Measurements from ENCODE around the gene SOD2.
"Not testable (repeated sequence)": the region's sequence is repeated elsewhere in the genome, so short reads cannot be mapped to it uniquely, and the experiment has no call there.

The SOD2 gene

DNA sequence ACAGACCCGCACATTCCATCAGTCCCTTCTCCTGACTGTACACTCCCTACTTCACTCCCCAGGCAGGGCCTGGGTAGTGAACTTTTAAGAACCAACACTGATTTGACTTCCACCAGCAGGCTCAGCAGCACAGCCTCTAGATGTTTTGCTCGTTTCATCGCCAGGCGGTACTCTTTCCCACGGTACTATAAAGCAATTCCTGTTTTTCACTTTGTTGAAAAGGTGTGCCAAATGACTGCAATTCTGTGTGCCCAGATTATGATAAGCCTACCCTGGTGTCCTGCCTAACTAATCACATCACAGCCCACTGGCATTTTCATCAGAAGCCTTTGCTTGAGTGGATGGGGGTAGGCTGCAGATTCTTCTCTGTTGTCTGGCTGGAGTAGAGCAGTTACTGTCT lies 21.4 kb upstream of the SOD2 start:
- Histone ChIP-seq H2AFZ (ENCODE audit: low read length) (no peak overlapping the region), H3F3A (ENCODE audit: insufficient read depth, low read length) (no peaks in the 10 kb centered on the region), H3K9me3 (replicated peaks; ENCODE audit: insufficient read depth, low read length) (no peaks in the 10 kb centered on the region), H3K36me3 (replicated peaks; ENCODE audit: insufficient read depth, low read length) (no peaks in the 10 kb centered on the region), H3K4me1 (ENCODE audit: low read length) (no peaks in the 10 kb centered on the region), H3K79me2 (ENCODE audit: low read length) (no peaks in the 10 kb centered on the region; the same call in 1 of the 2 replicates), H3K9ac (ENCODE audit: low read length) (no peak overlapping the region), H3K27me3 (replicated peaks; ENCODE audit: insufficient read depth, low read length) (no peaks in the 10 kb centered on the region), H3K9me2 (replicated peaks; ENCODE audit: insufficient read depth, low read length) (no peaks in the 10 kb centered on the region), H4K20me1 (ENCODE audit: insufficient read depth, low read length) (no peaks in the 10 kb centered on the region), H3K4me2 (ENCODE audit: low read depth, low read length) (no peak overlapping the region), H3K27ac (ENCODE audit: low read length) (no peak overlapping the region), H3K4me3 (ENCODE audit: low read length) (no peak overlapping the region)
- no peak for DNase-seq
- no peak for TF ChIP-seq EZH2phosphoT487 (IDR thresholded peaks at IDR 0.05; ENCODE audit: low read length)
- no peak for TF ChIP-seq EZH2 (optimal IDR thresholded peaks at IDR 0.05; ENCODE audit: low read depth, low read length)
- TF ChIP-seq CTCF (IDR thresholded peaks at IDR 0.05; ENCODE audit: low read length): no peak

DNA sequence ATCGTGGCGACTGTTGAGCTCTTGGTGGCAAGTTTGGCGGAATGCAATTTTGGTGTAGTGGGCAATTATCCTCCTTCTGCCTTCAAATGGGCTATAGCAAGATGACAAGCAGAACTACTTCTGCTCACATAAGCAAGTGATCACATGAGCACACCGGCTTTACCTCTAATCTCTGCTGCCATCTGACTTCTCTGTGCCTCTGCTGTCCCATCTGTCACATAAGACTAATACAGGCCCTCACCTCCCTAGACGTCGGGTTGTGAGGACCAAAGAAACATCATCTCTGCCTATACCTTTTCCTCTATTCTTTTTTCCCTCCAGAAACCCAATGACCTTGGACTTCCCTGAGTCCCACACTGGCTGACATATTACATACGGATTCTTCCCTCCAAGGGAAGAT lies 20.9 kb upstream of the SOD2 start:
- H3K9me3 ChIP-seq (replicated peaks; ENCODE audit: insufficient read depth, low read length): no peaks in the 10 kb centered on the region
- H3K79me2 ChIP-seq (ENCODE audit: low read length): no peaks in the 10 kb centered on the region; the same call in 1 of the 2 replicates
- no peaks in the 10 kb centered on the region for H3K36me3 ChIP-seq (replicated peaks; ENCODE audit: insufficient read depth, low read length)
- no peak overlapping the region for H3K27ac ChIP-seq (ENCODE audit: low read length)
- no peaks in the 10 kb centered on the region for H3K27me3 ChIP-seq (replicated peaks; ENCODE audit: insufficient read depth, low read length)
- no peak for DNase-seq
- H4K20me1 ChIP-seq (ENCODE audit: insufficient read depth, low read length): no peaks in the 10 kb centered on the region
- H3K9ac ChIP-seq (ENCODE audit: low read length): no peak overlapping the region
- H3K4me2 ChIP-seq (ENCODE audit: low read depth, low read length): no peak overlapping the region
- H3K4me3 ChIP-seq (ENCODE audit: low read length): no peak overlapping the region
- TF ChIP-seq CTCF (IDR thresholded peaks at IDR 0.05; ENCODE audit: low read length): no peak
- TF ChIP-seq EZH2phosphoT487 (IDR thresholded peaks at IDR 0.05; ENCODE audit: low read length): no peak
- TF ChIP-seq EZH2 (optimal IDR thresholded peaks at IDR 0.05; ENCODE audit: low read depth, low read length): no peak
- H3K9me2 ChIP-seq (replicated peaks; ENCODE audit: insufficient read depth, low read length): no peaks in the 10 kb centered on the region
- H2AFZ ChIP-seq (ENCODE audit: low read length): no peak overlapping the region
- no peaks in the 10 kb centered on the region for H3F3A ChIP-seq (ENCODE audit: insufficient read depth, low read length)
- no peaks in the 10 kb centered on the region for H3K4me1 ChIP-seq (ENCODE audit: low read length)

- H3K4me3 ChIP-seq (ENCODE audit: low read length); H3K27me3 ChIP-seq (replicated peaks; ENCODE audit: insufficient read depth, low read length); H3K9me2 ChIP-seq (replicated peaks; ENCODE audit: insufficient read depth, low read length); H3K79me2 ChIP-seq (ENCODE audit: low read length); H3F3A ChIP-seq (ENCODE audit: insufficient read depth, low read length); H3K4me2 ChIP-seq (ENCODE audit: low read depth, low read length); H3K27ac ChIP-seq (ENCODE audit: low read length); H2AFZ ChIP-seq (ENCODE audit: low read length); DNase-seq; H3K4me1 ChIP-seq (ENCODE audit: low read length); H3K36me3 ChIP-seq (replicated peaks; ENCODE audit: insufficient read depth, low read length); H3K9ac ChIP-seq (ENCODE audit: low read length); H3K9me3 ChIP-seq (replicated peaks; ENCODE audit: insufficient read depth, low read length); H4K20me1 ChIP-seq (ENCODE audit: insufficient read depth, low read length): not testable (repeated sequence)
These were observed 19.3 kb upstream of the SOD2 start for GRCh38 chr6:159712389-159712788.

- H2AFZ ChIP-seq (ENCODE audit: low read length); H3F3A ChIP-seq (ENCODE audit: insufficient read depth, low read length); H3K4me3 ChIP-seq (ENCODE audit: low read length); H3K4me1 ChIP-seq (ENCODE audit: low read length); H3K27me3 ChIP-seq (replicated peaks; ENCODE audit: insufficient read depth, low read length); H3K36me3 ChIP-seq (replicated peaks; ENCODE audit: insufficient read depth, low read length); H3K9me2 ChIP-seq (replicated peaks; ENCODE audit: insufficient read depth, low read length); H3K79me2 ChIP-seq (ENCODE audit: low read length); H4K20me1 ChIP-seq (ENCODE audit: insufficient read depth, low read length); H3K4me2 ChIP-seq (ENCODE audit: low read depth, low read length); DNase-seq; H3K9ac ChIP-seq (ENCODE audit: low read length); H3K9me3 ChIP-seq (replicated peaks; ENCODE audit: insufficient read depth, low read length); H3K27ac ChIP-seq (ENCODE audit: low read length): not testable (repeated sequence)
These were observed 17.6 kb upstream of the SOD2 start for GRCh38 chr6:159710603-159711002.

All from MM.1S (cell line).